WI38 (cell line): ENCODE results near the gene USP49.
A peak's percentile ranks its signal among the peaks of the same experiment; 100 is the strongest.

Experiments
- H3K4me3 ChIP-seq: 2 replicates; pipeline ENCODE4 v1.5.1; 2011; ENCODE audit warnings: low read depth, mild to moderate bottlenecking, control low read depth, low read length
- TF ChIP-seq, protein P1 (sequence below): IDR thresholded peaks from 2 replicates; pipeline ENCODE4 v1.5.1; 2012; ENCODE audit warnings: low read depth, mild to moderate bottlenecking, control low read depth, low read length

USP49 gene

DNA sequence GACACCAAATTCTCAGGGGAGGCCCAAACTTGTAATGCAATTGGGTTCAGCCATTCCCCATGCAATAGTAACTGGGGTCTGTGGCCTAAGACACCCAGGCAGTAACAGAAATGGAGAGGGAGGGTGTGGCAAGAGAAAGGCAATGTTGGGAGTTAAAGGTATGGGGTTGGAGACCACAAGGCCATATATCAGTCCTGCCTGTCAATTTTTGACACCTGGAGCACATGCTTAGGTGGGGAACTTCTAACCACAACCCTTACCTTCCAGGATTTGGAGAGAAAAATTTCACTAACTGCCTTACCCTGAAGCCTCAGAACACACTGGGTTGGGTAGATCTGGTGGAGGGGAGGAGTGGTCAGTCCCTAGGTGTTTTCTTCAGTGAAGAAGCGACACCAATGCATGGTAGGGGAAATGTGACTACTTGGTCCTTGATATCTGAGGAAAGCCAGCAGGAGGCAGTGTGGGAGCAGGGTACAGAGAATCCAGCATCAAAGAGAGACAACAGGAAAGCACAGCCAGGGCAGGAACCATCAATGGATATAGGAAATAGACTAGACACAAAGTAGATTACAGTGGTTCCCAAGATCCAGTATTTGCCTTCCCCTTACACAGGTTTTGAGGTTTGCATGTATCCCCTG lies 6.8 kb upstream of the USP49 start:
- H3K4me3 ChIP-seq = no peak overlapping the region
- TF ChIP-seq, protein P1, sequence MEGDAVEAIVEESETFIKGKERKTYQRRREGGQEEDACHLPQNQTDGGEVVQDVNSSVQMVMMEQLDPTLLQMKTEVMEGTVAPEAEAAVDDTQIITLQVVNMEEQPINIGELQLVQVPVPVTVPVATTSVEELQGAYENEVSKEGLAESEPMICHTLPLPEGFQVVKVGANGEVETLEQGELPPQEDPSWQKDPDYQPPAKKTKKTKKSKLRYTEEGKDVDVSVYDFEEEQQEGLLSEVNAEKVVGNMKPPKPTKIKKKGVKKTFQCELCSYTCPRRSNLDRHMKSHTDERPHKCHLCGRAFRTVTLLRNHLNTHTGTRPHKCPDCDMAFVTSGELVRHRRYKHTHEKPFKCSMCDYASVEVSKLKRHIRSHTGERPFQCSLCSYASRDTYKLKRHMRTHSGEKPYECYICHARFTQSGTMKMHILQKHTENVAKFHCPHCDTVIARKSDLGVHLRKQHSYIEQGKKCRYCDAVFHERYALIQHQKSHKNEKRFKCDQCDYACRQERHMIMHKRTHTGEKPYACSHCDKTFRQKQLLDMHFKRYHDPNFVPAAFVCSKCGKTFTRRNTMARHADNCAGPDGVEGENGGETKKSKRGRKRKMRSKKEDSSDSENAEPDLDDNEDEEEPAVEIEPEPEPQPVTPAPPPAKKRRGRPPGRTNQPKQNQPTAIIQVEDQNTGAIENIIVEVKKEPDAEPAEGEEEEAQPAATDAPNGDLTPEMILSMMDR = 0 out of 2 replicates have a peak, but pooled peaks have one; percentile 13

DNA sequence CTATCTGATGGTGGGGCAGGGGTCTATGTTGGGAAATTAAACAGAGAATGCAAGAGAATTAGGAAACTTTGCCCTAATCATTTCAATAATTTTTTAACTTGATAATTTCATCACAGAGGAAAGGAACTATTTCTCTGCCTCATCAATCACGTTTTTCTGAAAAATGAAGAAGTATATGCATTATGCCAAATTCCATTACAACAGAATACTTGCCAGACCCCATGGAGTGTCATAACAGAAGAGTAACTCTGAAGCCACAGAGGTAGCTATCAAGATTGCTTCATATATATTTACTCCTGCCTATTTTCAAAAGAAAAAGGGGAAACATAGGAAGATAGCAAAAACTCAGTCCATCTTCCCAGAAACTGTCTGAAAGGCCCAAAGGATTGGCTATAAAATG lies 5.7 kb upstream of the USP49 start:
- TF ChIP-seq, protein P1 = no peak

DNA sequence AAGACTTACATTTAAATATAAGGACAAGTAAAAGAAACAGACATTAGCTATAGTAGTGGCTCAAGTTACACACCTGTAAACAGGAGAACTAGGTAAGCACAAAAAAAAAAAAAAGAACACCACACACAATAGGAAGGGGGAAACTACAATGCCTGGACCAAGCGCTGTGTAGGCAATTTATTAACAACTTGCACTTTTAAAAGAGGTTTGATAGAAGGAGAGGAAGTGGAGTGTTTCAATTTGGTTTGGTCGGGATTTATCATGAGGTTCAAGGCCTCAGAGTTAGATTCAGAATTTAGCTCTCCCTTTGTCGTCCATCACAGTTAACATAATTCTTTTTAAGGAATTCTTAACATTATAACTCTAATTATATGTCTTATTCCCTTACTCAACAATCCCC lies 1.1 kb upstream of the USP49 start:
- TF ChIP-seq, protein P1 = no peak
- peak overlapping the region; percentile 69 for H3K4me3 ChIP-seq

More for the DNA sequence above, 5.7 kb upstream of the USP49 start:
- H3K4me3 ChIP-seq = no peak overlapping the region

DNA sequence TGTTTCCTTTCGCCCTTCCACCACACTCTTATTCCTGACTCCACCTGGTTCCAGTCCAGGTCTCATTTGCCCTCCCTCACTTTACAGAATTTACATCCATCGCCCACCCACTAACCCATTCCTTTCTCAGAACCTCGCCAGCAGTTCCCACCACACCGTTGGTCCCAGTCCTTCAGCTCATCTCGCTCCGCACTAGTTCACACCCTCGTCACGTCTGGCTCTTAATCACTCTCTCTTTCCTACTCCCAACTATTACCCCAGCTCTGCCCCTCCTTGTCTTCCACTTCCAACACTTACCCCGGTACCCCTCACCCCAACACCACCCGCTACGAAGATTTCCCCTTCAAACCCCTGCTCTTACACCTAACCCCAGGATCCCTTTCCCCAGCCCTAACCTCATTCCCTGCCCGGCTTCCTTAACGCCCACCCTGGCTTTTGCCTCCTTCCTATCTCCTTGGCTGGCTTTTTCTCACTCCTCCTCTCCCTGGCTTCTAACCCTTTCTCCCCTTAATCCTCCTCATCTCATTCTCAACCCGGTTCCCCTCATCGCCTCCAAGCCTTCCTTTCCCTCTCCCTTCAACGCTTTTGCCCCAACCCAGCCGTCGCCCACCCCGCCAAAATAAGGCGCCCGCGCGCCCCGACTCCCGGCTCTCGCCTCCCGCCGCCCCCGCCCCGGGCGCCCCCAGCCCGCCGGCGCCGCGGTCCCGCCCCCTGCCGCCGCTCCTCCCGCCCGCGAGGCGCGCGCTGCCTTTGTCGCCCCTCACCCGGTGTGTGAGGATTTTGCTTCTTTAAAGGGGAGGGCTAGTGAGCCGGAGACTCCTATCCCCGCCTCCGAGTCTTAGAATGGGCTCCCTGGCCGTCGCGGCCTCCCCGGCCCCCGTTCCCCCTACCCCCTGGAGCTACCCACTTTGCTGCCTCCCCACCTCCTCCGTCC lies 542 bp downstream of the USP49 start:
- peak overlapping the region; percentile 69 for H3K4me3 ChIP-seq
- TF ChIP-seq, protein P1 = no peak

DNA sequence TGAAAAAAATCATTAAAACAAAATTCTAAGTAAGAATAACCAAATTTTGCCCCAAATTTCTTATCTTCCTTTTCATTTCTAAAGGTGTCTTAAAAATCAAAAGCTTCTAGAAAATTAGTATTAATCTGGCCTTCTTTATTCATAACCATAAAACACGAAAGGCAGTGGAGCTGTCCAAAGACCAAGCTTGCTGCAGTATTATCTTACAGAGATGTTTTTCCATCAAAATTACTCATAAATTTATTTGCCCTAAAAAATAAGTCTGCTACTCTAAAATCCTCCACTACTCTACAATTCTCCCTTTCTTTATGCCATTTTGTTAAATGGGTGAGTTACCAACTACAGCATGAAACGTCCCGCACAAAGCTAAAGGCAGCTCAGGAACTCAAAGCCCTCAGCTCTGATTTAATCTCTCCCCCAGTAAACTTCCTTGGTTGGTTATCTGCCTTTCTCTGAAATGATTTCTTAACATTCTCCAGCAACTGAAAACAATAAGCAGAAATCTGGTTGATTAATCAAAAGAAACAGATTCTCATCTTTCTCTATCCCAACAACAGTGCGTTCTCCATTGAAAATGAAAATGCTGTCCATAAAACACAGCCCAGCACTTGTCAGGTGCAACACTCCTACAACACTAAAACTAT lies 2.1 kb downstream of the USP49 start:
- H3K4me3 ChIP-seq = no peak overlapping the region
- TF ChIP-seq, protein P1 = no peak

DNA sequence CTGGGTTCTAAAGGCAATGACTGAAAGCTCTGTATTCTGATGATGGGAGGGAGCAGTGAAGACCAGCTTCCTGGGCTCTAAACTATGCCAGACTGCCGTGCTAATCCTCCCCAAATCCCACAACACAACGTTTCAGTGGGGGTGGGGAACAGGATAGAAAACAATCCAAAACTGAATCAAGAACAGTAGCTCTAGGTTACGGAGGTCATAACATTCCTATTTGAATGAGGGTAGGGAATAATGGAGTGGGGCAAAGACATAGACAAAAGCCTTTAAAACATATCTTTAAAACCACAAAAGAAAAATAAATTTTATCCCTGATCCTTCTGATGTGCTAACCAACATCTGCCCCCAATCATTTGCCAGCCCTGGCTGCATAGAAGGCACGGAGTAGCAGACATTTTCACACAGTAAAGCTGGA lies 7.8 kb downstream of the USP49 start:
- no peak overlapping the region for H3K4me3 ChIP-seq
- TF ChIP-seq, protein P1 = no peak
